Stomach (tissue), 9 donors: ENCODE results near the gene TBC1D1. TPM values are rescaled to one million over a fixed set of nuclear protein-coding genes. Genes with fewer than 3 reads are reported as not detected.
A peak's percentile ranks its signal among the peaks of the same experiment; 100 is the strongest.

Experiments
- DNase-seq, 2 donors: peaks; one replicate each; pipeline versions ENCODE4 v3.0.0 to v3.0.0-alpha.2; 2013 to 2019
- H3K27ac ChIP-seq, 5 donors: fragments of 200-600 bp in 4 of 5; sonication (generic) in 4 of 5; one replicate each; pipeline ENCODE4 v1.5.1; 2013 to 2019; ENCODE audit warnings: mild to moderate bottlenecking in 1 of 5, moderate library complexity in 1 of 5
- H3K27me3 ChIP-seq, 3 donors: fragments of 200-600 bp; sonication (generic); one replicate each; pipeline ENCODE4 v1.5.1; 2017 to 2019; ENCODE audit warnings: mixed run types in 1 of 3
- H3K36me3 ChIP-seq, 4 donors: fragments of 200-600 bp; sonication (generic); 1 replicate in 3 of 4; 2 replicates in 1 of 4; pipeline ENCODE4 v1.5.1; 2016 to 2019
- H3K4me1 ChIP-seq, 4 donors: fragments of 200-600 bp; sonication (generic); one replicate each; pipeline ENCODE4 v1.5.1; 2016 to 2019
- H3K4me3 ChIP-seq, 4 donors: fragments of 200-600 bp; sonication (generic) in 3 of 4; one replicate each; pipeline ENCODE4 v1.5.1; 2016 to 2019; ENCODE audit warnings: mild to moderate bottlenecking in 1 of 4
- H3K9me3 ChIP-seq, 4 donors: fragments of 200-600 bp; sonication (generic); one replicate each; pipeline ENCODE4 v1.5.1; 2016 to 2019
- EP300 ChIP-seq: sonication (generic); formaldehyde crosslinking; IDR thresholded peaks from one replicate; pipeline ENCODE4 v1.6.1; 2017; ENCODE audit warnings: antibody characterized with exemption
- POLR2A ChIP-seq, 4 donors: fragments of 450-650 bp; IDR thresholded peaks; one replicate each; pipeline ENCODE4 v1.6.1; 2016; ENCODE audit warnings: antibody characterized with exemption in 4 of 4, control low read depth in 2 of 4, mild to moderate bottlenecking in 1 of 4, moderate library complexity in 1 of 4
- POLR2AphosphoS5 ChIP-seq, 3 donors: sonication (generic); formaldehyde crosslinking; IDR thresholded peaks; one replicate each; pipeline ENCODE4 v1.6.1; 2016; ENCODE audit warnings: antibody characterized with exemption in 3 of 3
- WGBS, 5 donors: extraction: QIAGEN DNeasy Blood & Tissue Kit in 3 of 5; methylation state at CpG; one replicate each; pipeline versions ENCODE4 v1.1.5 to v1.1.7; 2013 to 2018; 5-methylcytosine and 5-hydroxymethylcytosine counted together
- intact Hi-C: fragments of 100-400 bp; cut with DNase I; formaldehyde crosslinking; loops from one replicate; pipeline ENCODE4 v1.15.1; 2023; ENCODE audit warnings: low total_unique reads
- polyA plus RNA-seq, 3 donors: library from polyadenylated mRNA; stranded (reverse); fragments of 200-250 nt; gene quantifications; one replicate each; pipeline ENCODE4 v1.2.3, GENCODE V29; 2013
- total RNA-seq, 5 donors: library from RNA; depleted of rRNA; stranded (reverse); fragments of >200 nt; gene quantifications; one replicate each; pipeline versions ENCODE4 v1.1.0 to v1.2.3, GENCODE V29; 2014 to 2016
- TF ChIP-seq, protein P1 (sequence below), 7 experiments: fragments of 450-650 bp in 4 of 7; fragments of 200-600 bp in 3 of 7; sonication (generic) in 3 of 7; IDR thresholded peaks; one replicate each; pipeline ENCODE4 v1.5.1; 2016 to 2019; ENCODE audit warnings: antibody characterized with exemption in 7 of 7, control low read depth in 2 of 7, mild to moderate bottlenecking in 1 of 7
- donor health status: healthy with polysubstance abuse.
- donor health status: Bipolar disorder and iron deficiency.
- donor health status: healthy.

Gene TBC1D1
- total and polyA plus RNA-seq, 8 donors = 18.8 to 165 (median 49.5) TPM

DNA sequence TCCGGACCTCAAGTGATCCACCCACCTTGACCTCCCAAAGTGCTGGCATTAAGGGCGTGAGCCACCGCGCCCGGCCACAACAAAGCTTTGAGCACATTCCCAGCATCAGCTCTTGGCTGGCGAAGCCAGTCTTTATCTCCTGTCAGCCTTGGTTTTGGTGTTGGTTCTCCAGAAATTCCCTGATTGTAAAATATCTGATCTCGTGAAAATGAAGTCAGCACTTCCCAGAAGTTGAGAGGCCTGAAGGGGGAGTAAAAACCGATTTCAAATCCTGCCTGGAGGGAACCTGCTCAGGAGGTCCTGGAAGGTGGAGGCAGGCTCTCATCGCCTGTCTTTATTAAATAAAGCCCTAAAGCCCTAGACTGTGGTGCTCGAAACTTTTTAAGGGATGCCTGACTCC is 102.9 kb downstream of the TBC1D1 start:
- Histone ChIP-seq H3K4me1 (peaks cover 0 to 76% (median 31%) of the 10 kb centered on the region in 4 donors), H3K36me3 (no peaks in the 10 kb centered on the region), H3K27ac (peak overlapping the region in 1 of 5 donors; percentile 13), H3K27me3 (no peaks in the 10 kb centered on the region), H3K9me3 (no peaks in the 10 kb centered on the region), H3K4me3 (no peak overlapping the region)
- no peak for TF ChIP-seq POLR2AphosphoS5 (IDR thresholded peaks at IDR 0.05)
- TF ChIP-seq, protein P1, sequence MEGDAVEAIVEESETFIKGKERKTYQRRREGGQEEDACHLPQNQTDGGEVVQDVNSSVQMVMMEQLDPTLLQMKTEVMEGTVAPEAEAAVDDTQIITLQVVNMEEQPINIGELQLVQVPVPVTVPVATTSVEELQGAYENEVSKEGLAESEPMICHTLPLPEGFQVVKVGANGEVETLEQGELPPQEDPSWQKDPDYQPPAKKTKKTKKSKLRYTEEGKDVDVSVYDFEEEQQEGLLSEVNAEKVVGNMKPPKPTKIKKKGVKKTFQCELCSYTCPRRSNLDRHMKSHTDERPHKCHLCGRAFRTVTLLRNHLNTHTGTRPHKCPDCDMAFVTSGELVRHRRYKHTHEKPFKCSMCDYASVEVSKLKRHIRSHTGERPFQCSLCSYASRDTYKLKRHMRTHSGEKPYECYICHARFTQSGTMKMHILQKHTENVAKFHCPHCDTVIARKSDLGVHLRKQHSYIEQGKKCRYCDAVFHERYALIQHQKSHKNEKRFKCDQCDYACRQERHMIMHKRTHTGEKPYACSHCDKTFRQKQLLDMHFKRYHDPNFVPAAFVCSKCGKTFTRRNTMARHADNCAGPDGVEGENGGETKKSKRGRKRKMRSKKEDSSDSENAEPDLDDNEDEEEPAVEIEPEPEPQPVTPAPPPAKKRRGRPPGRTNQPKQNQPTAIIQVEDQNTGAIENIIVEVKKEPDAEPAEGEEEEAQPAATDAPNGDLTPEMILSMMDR (IDR thresholded peaks at IDR 0.05) = no peak
- TF ChIP-seq EP300 = no peak
- TF ChIP-seq POLR2A (IDR thresholded peaks at IDR 0.05) = no peak
- WGBS, 5 donors = 79 to 88% (median 84%) methylated on average over 10 of the region's 10 CpGs
- intact Hi-C loops = no loop called here
- DNase-seq = no peak

DNA sequence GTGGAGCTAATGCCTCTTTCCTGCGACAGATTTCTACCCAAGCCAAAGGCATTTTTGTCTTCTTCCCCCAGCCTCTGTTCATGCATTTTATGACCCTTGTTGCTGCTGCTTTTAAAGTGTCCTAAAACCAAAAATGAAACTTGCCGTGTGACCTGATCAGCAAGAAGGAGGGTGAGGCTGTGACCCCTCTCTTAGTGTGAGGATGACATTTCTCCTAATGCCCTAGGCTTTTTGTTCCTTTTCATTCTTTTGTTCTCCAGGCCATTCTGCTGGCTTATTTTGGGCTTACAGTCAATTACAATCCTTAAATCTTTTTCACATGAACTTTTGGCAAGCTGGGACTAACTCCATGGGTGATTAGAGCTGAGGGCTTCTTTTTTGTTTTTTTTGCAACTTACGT is 103.7 kb downstream of the TBC1D1 start:
- intact Hi-C loops = no loop called here
- Histone ChIP-seq H3K4me1 (peaks cover 1 to 76% (median 27%) of the 10 kb centered on the region in 4 donors), H3K27ac (peak overlapping the region in 3 of 5 donors; percentile 13 to 50 (median 22)), H3K36me3 (no peaks in the 10 kb centered on the region), H3K9me3 (no peaks in the 10 kb centered on the region), H3K27me3 (no peaks in the 10 kb centered on the region), H3K4me3 (no peak overlapping the region)
- DNase-seq = no peak
- 44 to 72% (median 58%) methylated on average over 3 of the region's 3 CpGs for WGBS, 5 donors
- TF ChIP-seq EP300 (no peak), POLR2AphosphoS5 (IDR thresholded peaks at IDR 0.05) (no peak), POLR2A (IDR thresholded peaks at IDR 0.05) (no peak)
- TF ChIP-seq, protein P1 (IDR thresholded peaks at IDR 0.05) = no peak

DNA sequence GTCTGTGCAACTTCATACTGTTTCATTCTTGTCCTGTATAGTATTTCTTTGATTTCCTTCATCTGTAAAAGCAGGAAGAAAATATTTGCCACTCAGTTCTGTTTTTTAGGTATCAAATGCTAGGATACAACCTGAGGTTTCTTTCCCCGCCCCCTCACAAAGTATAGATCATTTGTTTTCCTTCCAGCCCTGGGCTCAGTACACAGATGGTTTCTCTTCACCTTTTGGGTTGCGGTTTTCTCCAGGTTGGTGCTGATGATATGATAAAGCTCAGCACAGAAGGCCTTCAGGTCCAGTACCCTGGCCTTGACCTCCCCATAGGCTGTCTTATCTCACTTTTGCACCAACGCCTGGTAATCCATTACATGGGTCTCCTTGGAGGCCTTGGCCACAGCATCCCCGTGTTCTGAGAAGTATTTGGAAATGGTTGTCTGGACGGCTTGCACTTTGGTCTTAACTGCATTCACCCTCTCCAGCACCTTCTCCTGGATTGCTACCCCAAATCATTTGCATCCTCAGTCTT is 104.5 kb downstream of the TBC1D1 start:
- H3K36me3 ChIP-seq = no peaks in the 10 kb centered on the region
- no peaks in the 10 kb centered on the region for H3K27me3 ChIP-seq
- no peaks in the 10 kb centered on the region for H3K9me3 ChIP-seq
- TF ChIP-seq POLR2A (IDR thresholded peaks at IDR 0.05) (no peak), EP300 (no peak), POLR2AphosphoS5 (IDR thresholded peaks at IDR 0.05) (no peak)
- TF ChIP-seq, protein P1 (IDR thresholded peaks at IDR 0.05) = no peak
- H3K27ac ChIP-seq = peak overlapping the region in 2 of 5 donors; percentile 22 to 50
- 88 to 93% (median 89%) methylated on average over 5 of the region's 5 CpGs for WGBS, 5 donors
- intact Hi-C loops = no loop called here
- DNase-seq = no peak
- peaks cover 0 to 73% (median 24%) of the 10 kb centered on the region in 4 donors for H3K4me1 ChIP-seq
- no peak overlapping the region for H3K4me3 ChIP-seq

DNA sequence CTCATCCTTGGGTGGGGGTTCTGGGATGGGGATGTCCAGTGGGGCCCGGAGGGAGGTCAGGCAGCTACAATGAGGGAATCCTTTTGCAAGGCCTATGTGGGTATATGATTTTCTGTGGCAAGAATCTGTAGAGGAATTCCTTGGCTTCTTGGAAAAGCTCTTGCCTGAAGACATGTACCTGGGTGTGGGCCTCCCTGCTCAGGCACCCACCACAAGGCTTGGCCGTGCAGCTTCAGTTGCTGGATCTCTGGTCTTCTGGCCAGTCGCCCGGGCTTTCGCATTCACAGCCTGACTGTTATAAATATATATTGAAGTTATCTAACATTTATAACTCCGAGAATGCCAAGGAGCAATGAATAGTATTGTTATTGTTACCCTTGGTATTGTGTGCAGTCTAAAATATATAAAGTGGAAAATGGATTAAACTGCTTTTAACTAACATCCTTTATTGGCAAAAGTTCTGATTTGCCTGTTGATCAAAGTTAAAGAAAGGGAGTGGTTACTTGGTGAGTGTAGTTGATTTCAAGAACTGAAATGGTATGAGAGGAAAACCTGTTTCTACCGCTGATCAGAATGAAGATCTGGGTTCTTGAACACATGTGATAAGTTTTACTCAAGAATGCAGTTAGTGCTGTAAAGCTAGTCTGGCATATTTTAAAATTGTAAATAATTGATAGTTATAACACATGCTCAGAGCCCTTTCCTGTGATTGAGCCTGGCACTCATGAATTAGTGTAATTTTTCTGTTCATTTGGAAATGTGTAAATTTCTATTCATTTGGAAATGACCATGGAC is 105.3 kb downstream of the TBC1D1 start:
- H3K4me1 ChIP-seq = peaks cover 0 to 66% (median 21%) of the 10 kb centered on the region in 4 donors
- intact Hi-C loops = no loop called here
- H3K4me3 ChIP-seq = no peak overlapping the region
- H3K27me3 ChIP-seq = no peaks in the 10 kb centered on the region
- 47 to 65% (median 63%) methylated on average over 7 of the region's 7 CpGs for WGBS, 5 donors
- H3K27ac ChIP-seq = peak overlapping the region in 1 of 5 donors; percentile 33
- no peak for DNase-seq
- no peaks in the 10 kb centered on the region for H3K9me3 ChIP-seq
- no peaks in the 10 kb centered on the region for H3K36me3 ChIP-seq
- TF ChIP-seq EP300 (no peak), POLR2A (IDR thresholded peaks at IDR 0.05) (no peak), POLR2AphosphoS5 (IDR thresholded peaks at IDR 0.05) (no peak)
- TF ChIP-seq, protein P1 (IDR thresholded peaks at IDR 0.05) = no peak
